ENCODE data around the gene LACTB. TPM values are rescaled to one million over a fixed set of nuclear protein-coding genes. Genes with fewer than 3 reads are reported as not detected.
A peak's percentile ranks its signal among the peaks of the same experiment; 100 is the strongest.

LACTB gene
- total and polyA plus RNA-seq, 2 experiments from 2014 or later: 15.2 to 20.9 TPM

GRCh38 chr15:63188247-63188925, 66.7 kb downstream of the LACTB start:
- H3F3A ChIP-seq (replicated peaks; ENCODE audit: low read depth): no peaks in the 10 kb centered on the region; the same call in 1 of the 2 replicates
- H4K20me1 ChIP-seq (replicated peaks; ENCODE audit: insufficient read depth): 0 out of 2 replicates have a peak, but pooled peaks cover 5% of the 10 kb centered on the region
- H3K4me1 ChIP-seq (ENCODE audit: insufficient read depth): peaks cover 36% of the 10 kb centered on the region
- H3K27me3 Mint-ChIP-seq (ENCODE audit: insufficient read depth, low read depth, poor library complexity): peaks cover 9% of the 10 kb centered on the region
- TF ChIP-seq, protein P1, sequence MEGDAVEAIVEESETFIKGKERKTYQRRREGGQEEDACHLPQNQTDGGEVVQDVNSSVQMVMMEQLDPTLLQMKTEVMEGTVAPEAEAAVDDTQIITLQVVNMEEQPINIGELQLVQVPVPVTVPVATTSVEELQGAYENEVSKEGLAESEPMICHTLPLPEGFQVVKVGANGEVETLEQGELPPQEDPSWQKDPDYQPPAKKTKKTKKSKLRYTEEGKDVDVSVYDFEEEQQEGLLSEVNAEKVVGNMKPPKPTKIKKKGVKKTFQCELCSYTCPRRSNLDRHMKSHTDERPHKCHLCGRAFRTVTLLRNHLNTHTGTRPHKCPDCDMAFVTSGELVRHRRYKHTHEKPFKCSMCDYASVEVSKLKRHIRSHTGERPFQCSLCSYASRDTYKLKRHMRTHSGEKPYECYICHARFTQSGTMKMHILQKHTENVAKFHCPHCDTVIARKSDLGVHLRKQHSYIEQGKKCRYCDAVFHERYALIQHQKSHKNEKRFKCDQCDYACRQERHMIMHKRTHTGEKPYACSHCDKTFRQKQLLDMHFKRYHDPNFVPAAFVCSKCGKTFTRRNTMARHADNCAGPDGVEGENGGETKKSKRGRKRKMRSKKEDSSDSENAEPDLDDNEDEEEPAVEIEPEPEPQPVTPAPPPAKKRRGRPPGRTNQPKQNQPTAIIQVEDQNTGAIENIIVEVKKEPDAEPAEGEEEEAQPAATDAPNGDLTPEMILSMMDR (conservative IDR thresholded peaks at IDR 0.05; ENCODE audit: low read depth in 2 of 2): no peak
- TF ChIP-seq POLR2AphosphoS5 (IDR thresholded peaks at IDR 0.05; ENCODE audit: low read depth) (no peak), REST (IDR thresholded peaks at IDR 0.05; ENCODE audit: unreplicated experiment) (no peak), NANOG (IDR thresholded peaks at IDR 0.05; ENCODE audit: borderline replicate concordance) (no peak), STAT1 (IDR thresholded peaks at IDR 0.05; ENCODE audit: unreplicated experiment) (no peak)
- no peak for DNase-seq (ENCODE audit: low spot score)
- H3K27me3 ChIP-seq (ENCODE audit: insufficient read depth): no peaks in the 10 kb centered on the region
- peak overlapping the region; percentile 88 for H3K4me3 Mint-ChIP-seq
- H3K27ac Mint-ChIP-seq: peak overlapping the region; percentile 97
- peak overlapping the region; percentile 99 for H2AFZ ChIP-seq
- H3K36me3 Mint-ChIP-seq (ENCODE audit: low read depth): no peaks in the 10 kb centered on the region
- H3K27ac ChIP-seq (ENCODE audit: low read depth): peak overlapping the region; percentile 91
- H3K9me3 Mint-ChIP-seq: no peaks in the 10 kb centered on the region
- peaks cover 32% of the 10 kb centered on the region for H3K4me1 Mint-ChIP-seq
- H3K4me3 ChIP-seq: peak overlapping the region; percentile 89
- no peaks in the 10 kb centered on the region for H3K36me3 ChIP-seq (ENCODE audit: insufficient read depth)
- peak overlapping the region; percentile 90 for H3K4me2 ChIP-seq
- H3K79me2 ChIP-seq (replicated peaks; ENCODE audit: insufficient read depth): peaks cover 38% of the 10 kb centered on the region
- no peaks in the 10 kb centered on the region for H3K9me2 ChIP-seq (ENCODE audit: insufficient read depth)
- peak; percentile 17 for ATAC-seq

GRCh38 chr15:63188926-63189871, 67.5 kb downstream of the LACTB start, which contains the start of gene RAB8B:
RAB8B (plus strand) TSS chr15:63189606; CDS start chr15:63189625, 19 bp downstream.
- H3K9me3 Mint-ChIP-seq: no peaks in the 10 kb centered on the region
- Histone ChIP-seq H3K27me3 (ENCODE audit: insufficient read depth) (no peaks in the 10 kb centered on the region), H3K4me3 (peak within 1 kb of the TSS; percentile 89), H4K20me1 (replicated peaks; ENCODE audit: insufficient read depth) (0 out of 2 replicates have a peak, but pooled peaks cover 5% of the 10 kb centered on the region), H3F3A (replicated peaks; ENCODE audit: low read depth) (no peaks in the 10 kb centered on the region; the same call in 1 of the 2 replicates), H3K36me3 (ENCODE audit: insufficient read depth) (no peaks in the 10 kb centered on the region), H3K4me2 (peak within 1 kb of the TSS; percentile 90), H3K27ac (ENCODE audit: low read depth) (peak within 1 kb of the TSS; percentile 91), H3K4me1 (ENCODE audit: insufficient read depth) (peaks cover 44% of the 10 kb centered on the region), H2AFZ (peak within 1 kb of the TSS; percentile 99), H3K79me2 (replicated peaks; ENCODE audit: insufficient read depth) (peaks cover 46% of the 10 kb centered on the region), H3K9me2 (ENCODE audit: insufficient read depth) (no peaks in the 10 kb centered on the region)
- DNase-seq (ENCODE audit: low spot score) (peak; percentile 99), ATAC-seq (peak; percentile 95)
- H3K36me3 Mint-ChIP-seq (ENCODE audit: low read depth): no peaks in the 10 kb centered on the region
- H3K4me1 Mint-ChIP-seq: peaks cover 38% of the 10 kb centered on the region
- H3K4me3 Mint-ChIP-seq: peak within 1 kb of the TSS; percentile 88
- peaks cover 9% of the 10 kb centered on the region for H3K27me3 Mint-ChIP-seq (ENCODE audit: insufficient read depth, low read depth, poor library complexity)
- H3K27ac Mint-ChIP-seq: peak within 1 kb of the TSS; percentile 97
- TF ChIP-seq EZH2phosphoT487 (IDR thresholded peaks at IDR 0.05; ENCODE audit: unreplicated experiment) (no peak), JUNB (IDR thresholded peaks at IDR 0.05; ENCODE audit: unreplicated experiment) (no peak), ZNF331 (CRISPR knock-in tag; IDR thresholded peaks at IDR 0.05; ENCODE audit: low read depth) (no peak), NANOG (IDR thresholded peaks at IDR 0.05; ENCODE audit: borderline replicate concordance) (no peak), STAT1 (IDR thresholded peaks at IDR 0.05; ENCODE audit: unreplicated experiment) (no peak)

Measured in GM23338 (cell line).